Esophagus (tissue), 2 donors: ENCODE results near the gene CTTNBP2NL. TPM values are rescaled to one million over a fixed set of nuclear protein-coding genes. Genes with fewer than 3 reads are reported as not detected.

Source experiments
- H3K27ac ChIP-seq, 2 donors: one replicate each; pipeline ENCODE4 v1.5.1; 2013; ENCODE audit warnings: low read depth in 2 of 2, mild to moderate bottlenecking in 2 of 2, inconsistent platforms in 1 of 2, low read length in 1 of 2, moderate library complexity in 1 of 2
- H3K27me3 ChIP-seq, 2 donors: one replicate each; pipeline ENCODE4 v1.6.1; 2013; ENCODE audit warnings: low read length in 2 of 2, control low read depth in 1 of 2, mild to moderate bottlenecking in 1 of 2; ENCODE audit not compliant: insufficient read depth in 2 of 2, control insufficient read depth in 1 of 2
- H3K36me3 ChIP-seq, 2 donors: one replicate each; pipeline ENCODE4 v1.6.1; 2013; ENCODE audit warnings: low read length in 1 of 2; ENCODE audit not compliant: control insufficient read depth in 2 of 2, insufficient read depth in 2 of 2
- H3K4me1 ChIP-seq, 2 donors: one replicate each; pipeline ENCODE4 v1.6.1; 2013; ENCODE audit warnings: low read length in 1 of 2; ENCODE audit not compliant: control insufficient read depth in 2 of 2, insufficient read depth in 2 of 2
- H3K4me3 ChIP-seq, 2 donors: one replicate each; pipeline ENCODE4 v1.5.1; 2013; ENCODE audit warnings: low read length in 2 of 2, mild to moderate bottlenecking in 2 of 2, low read depth in 1 of 2, moderate library complexity in 1 of 2
- H3K9me3 ChIP-seq, 2 donors: one replicate each; pipeline ENCODE4 v1.6.1; 2013; ENCODE audit warnings: mild to moderate bottlenecking in 2 of 2, low read depth in 1 of 2, low read length in 1 of 2, moderate library complexity in 1 of 2; ENCODE audit not compliant: control insufficient read depth in 2 of 2, insufficient read depth in 1 of 2
- WGBS, 2 donors: extraction: QIAGEN DNeasy Blood & Tissue Kit; methylation state at CpG; one replicate each; pipeline ENCODE4 v1.1.7; 2013; 5-methylcytosine and 5-hydroxymethylcytosine counted together
- polyA plus RNA-seq, 2 donors: library from polyadenylated mRNA; stranded (reverse); fragments of 200-250 nt; gene quantifications; one replicate each; pipeline ENCODE4 v1.2.3, GENCODE V29; 2013
- donor health status: healthy with polysubstance abuse.
- donor health status: Bipolar disorder and iron deficiency.

Gene CTTNBP2NL
- polyA plus RNA-seq, 2 donors, result 9.4 to 14.0 TPM

GRCh38 chr1:112506731-112507130 is 110.7 kb downstream of the CTTNBP2NL start:
- WGBS, 2 donors, result 90 to 91% methylated on average over 8 of the region's 8 CpGs
- H3K4me1 ChIP-seq, result peaks cover 0 to 10% of the 10 kb centered on the region in 2 donors
- H3K9me3 ChIP-seq, result no peaks in the 10 kb centered on the region
- no peaks in the 10 kb centered on the region for H3K36me3 ChIP-seq
- no peaks in the 10 kb centered on the region for H3K27me3 ChIP-seq
- no peak overlapping the region for H3K27ac ChIP-seq
- H3K4me3 ChIP-seq, result no peak overlapping the region

GRCh38 chr1:112507336-112507735 is 111.3 kb downstream of the CTTNBP2NL start:
- Histone ChIP-seq H3K36me3 (no peaks in the 10 kb centered on the region), H3K9me3 (no peaks in the 10 kb centered on the region), H3K27ac (no peak overlapping the region), H3K4me3 (no peak overlapping the region), H3K27me3 (no peaks in the 10 kb centered on the region), H3K4me1 (peaks cover 0 to 10% of the 10 kb centered on the region in 2 donors)
- 81 to 88% methylated on average over 9 of the region's 9 CpGs for WGBS, 2 donors

GRCh38 chr1:112507921-112508277 is 111.9 kb downstream of the CTTNBP2NL start:
- Histone ChIP-seq H3K9me3 (no peaks in the 10 kb centered on the region), H3K4me3 (peak overlapping the region; percentile 53 to 56), H3K4me1 (peaks cover 0 to 13% of the 10 kb centered on the region in 2 donors), H3K27me3 (no peaks in the 10 kb centered on the region), H3K36me3 (no peaks in the 10 kb centered on the region), H3K27ac (no peak overlapping the region)
- WGBS, 2 donors, result 1 to 2% methylated on average over 10 to 15 of the region's 15 CpGs

- no peak within 1 kb of the TSS for H3K27ac ChIP-seq
- H3K9me3 ChIP-seq, result no peaks in the 10 kb centered on the region
- H3K4me3 ChIP-seq, result peak within 1 kb of the TSS; percentile 53 to 56
- no peaks in the 10 kb centered on the region for H3K27me3 ChIP-seq
- 1% methylated on average over 43 to 69 of the region's 69 CpGs for WGBS, 2 donors
- H3K4me1 ChIP-seq, result peaks cover 0 to 18% of the 10 kb centered on the region in 2 donors
- no peaks in the 10 kb centered on the region for H3K36me3 ChIP-seq
These were observed 112.4 kb downstream of the CTTNBP2NL start, which contains the start of gene WNT2B for GRCh38 chr1:112508278-112509004. Gene WNT2B (plus strand): TSS chr1:112508965. CDS start chr1:112509263, 298 bp downstream.

GRCh38 chr1:112509005-112509659 is 113.1 kb downstream of the CTTNBP2NL start:
- 14 to 16% methylated on average over 57 to 66 of the region's 66 CpGs for WGBS, 2 donors
- Histone ChIP-seq H3K4me3 (peak overlapping the region; percentile 53 to 56), H3K27me3 (no peaks in the 10 kb centered on the region), H3K4me1 (peaks cover 0 to 20% of the 10 kb centered on the region in 2 donors), H3K27ac (no peak overlapping the region), H3K36me3 (no peaks in the 10 kb centered on the region), H3K9me3 (no peaks in the 10 kb centered on the region)

- WGBS, 2 donors, result 63 to 66% methylated on average over 16 of the region's 16 CpGs
- no peaks in the 10 kb centered on the region for H3K27me3 ChIP-seq
- H3K9me3 ChIP-seq, result no peaks in the 10 kb centered on the region
- no peaks in the 10 kb centered on the region for H3K36me3 ChIP-seq
- no peak overlapping the region for H3K4me3 ChIP-seq
- peaks cover 0 to 20% of the 10 kb centered on the region in 2 donors for H3K4me1 ChIP-seq
- no peak overlapping the region for H3K27ac ChIP-seq
These were observed 113.7 kb downstream of the CTTNBP2NL start for GRCh38 chr1:112509660-112510178.

GRCh38 chr1:112510340-112510739 is 114.3 kb downstream of the CTTNBP2NL start:
- no peaks in the 10 kb centered on the region for H3K27me3 ChIP-seq

More at GRCh38 chr1:112510340-112510739, 114.3 kb downstream of the CTTNBP2NL start:
- Histone ChIP-seq H3K4me1 (peaks cover 0 to 20% of the 10 kb centered on the region in 2 donors), H3K9me3 (no peaks in the 10 kb centered on the region), H3K27ac (no peak overlapping the region), H3K36me3 (no peaks in the 10 kb centered on the region), H3K4me3 (no peak overlapping the region)
- WGBS, 2 donors, result 75 to 83% methylated on average over 7 of the region's 7 CpGs

Other genes starting within 250 kb of the CTTNBP2NL start
- 1 to 10 TPM; 2.2 to 3.2 TPM for gene WNT2B, start 112.8 kb downstream of the CTTNBP2NL start, polyA plus RNA-seq
- gene ST7L, start 222.9 kb downstream of the CTTNBP2NL start, polyA plus RNA-seq, result 10 to 100 TPM in 1 of 2 donors, 1 to 10 TPM in 1; 8.9 to 12.0 TPM
- gene CAPZA1, start 223.6 kb downstream of the CTTNBP2NL start, polyA plus RNA-seq, result 100 to 1,000 TPM in 1 of 2 donors, 10 to 100 TPM in 1; 88.1 to 115 TPM